HepG2 (cell line): ENCODE results near the gene MMRN1. TPM values are rescaled to one million over a fixed set of nuclear protein-coding genes. Genes with fewer than 3 reads are reported as not detected.

Source experiments
- ATAC-seq: fragments of 200-7000 bp; cut with Tn5 transposase; 3 replicates; pipeline ENCODE4 v1.9.1; 2020; ENCODE audit warnings: mild to moderate bottlenecking, moderate library complexity
- BruUV-seq: library from RNA; stranded (reverse); fragments of 400-500 nt; replicated peaks from 2 replicates; lab custom pipeline; 2021; lab: Mats Ljungman, UMichigan
- CTCF ChIA-PET: fragments of 300-600 bp; formaldehyde crosslinking; extraction: SDS; loops from one replicate; lab custom pipeline; 2021; ENCODE audit warnings: low total read pairs, inconsistent platforms, low intra/inter-chr PET ratio; lab: Yijun Ruan, JAX
- POLR2A ChIA-PET: fragments of 350-600 bp; sonication (Branson Sonifier 250); formaldehyde crosslinking; loops from one replicate; lab custom pipeline; 2020; ENCODE audit warnings: antibody characterized with exemption, inconsistent platforms; lab: Yijun Ruan, JAX
- DNase-seq: peaks from one replicate; pipeline ENCODE4 v3.0.0-alpha.2; 2015; ENCODE audit warnings: low spot score
- FAIRE-seq: peaks from 3 replicates; lab custom pipeline; 2011; peaks lifted over from hg19 to GRCh38; lab: Jason Lieb, UNC
- H2AFZ ChIP-seq: one replicate; pipeline ENCODE4 v1.6.1; 2011; ENCODE audit warnings: low read length, inconsistent platforms
- H3K27ac ChIP-seq: fragments of 300-600 bp; 3 replicates; pipeline ENCODE4 v1.8.0; 2011; ENCODE audit warnings: mixed run types, mild to moderate bottlenecking, mixed read lengths, low read length, inconsistent platforms; ENCODE audit not compliant: insufficient read depth; ENCODE audit errors: extremely low read length
- H3K27me3 ChIP-seq, 2 experiments: fragments of 200-600 bp in 1 of 2; 2 replicates in 1 of 2; 3 replicates in 1 of 2; pipeline versions ENCODE4 v1.6.0 to v1.8.0; 2011; ENCODE audit warnings: low read length in 2 of 2, mild to moderate bottlenecking in 2 of 2, moderate library complexity in 2 of 2, inconsistent platforms in 1 of 2; ENCODE audit not compliant: insufficient read depth in 2 of 2, control insufficient read depth in 1 of 2
- H3K36me3 ChIP-seq, 2 experiments: fragments of 200-600 bp in 1 of 2; replicated peaks in 1 of 2; 2 replicates in 1 of 2; 3 replicates in 1 of 2; pipeline versions ENCODE4 v1.5.1 to v1.8.0; 2011; ENCODE audit warnings: low read length in 2 of 2, inconsistent platforms in 1 of 2; ENCODE audit not compliant: insufficient read depth in 2 of 2, control insufficient read depth in 1 of 2
- H3K4me1 ChIP-seq: 2 replicates; pipeline ENCODE4 v1.5.1; 2012; ENCODE audit warnings: low read length, inconsistent platforms; ENCODE audit not compliant: insufficient read depth
- H3K4me2 ChIP-seq: 2 replicates; pipeline ENCODE4 v1.6.0; 2011; ENCODE audit warnings: low read depth, low read length, inconsistent platforms
- H3K4me3 ChIP-seq, 3 experiments: fragments of 200-600 bp in 1 of 3; sonication (generic), shearing (Covaris generic) in 1 of 3; replicated peaks in 1 of 3; 2 replicates each; pipeline ENCODE4 v1.5.1; 2011 to 2016; ENCODE audit warnings: low read length in 3 of 3, inconsistent platforms in 2 of 3, low read depth in 2 of 3, mild to moderate bottlenecking in 2 of 3, control low read depth in 1 of 3, mixed read lengths in 1 of 3; ENCODE audit not compliant: insufficient read depth in 1 of 3
- H3K79me2 ChIP-seq: one replicate; pipeline ENCODE4 v1.6.1; 2011; ENCODE audit warnings: low read length, inconsistent platforms; ENCODE audit not compliant: insufficient read depth
- H3K9ac ChIP-seq: 2 replicates; pipeline ENCODE4 v1.6.0; 2011; ENCODE audit warnings: mild to moderate bottlenecking, low read depth, low read length, inconsistent platforms; ENCODE audit not compliant: insufficient read depth
- H3K9me3 ChIP-seq: 2 replicates; pipeline ENCODE4 v1.5.1; 2012; ENCODE audit warnings: mild to moderate bottlenecking, low read length
- H4K20me1 ChIP-seq: 2 replicates; pipeline ENCODE4 v1.6.0; 2011; ENCODE audit warnings: inconsistent platforms, mild to moderate bottlenecking, low read length, moderate library complexity; ENCODE audit not compliant: insufficient read depth
- KDM3A ChIP-seq: IDR thresholded peaks from 2 replicates; pipeline ENCODE4 v1.6.1; 2018; ENCODE audit warnings: low read depth, missing compliant biosample characterization
- MIER2 ChIP-seq: IDR thresholded peaks from 2 replicates; pipeline ENCODE4 v1.6.1; 2016; ENCODE audit warnings: missing biosample characterization, missing genetic modification reagents
- NR2F2 ChIP-seq: IDR thresholded peaks from 2 replicates; pipeline ENCODE4 v1.6.1; 2012; ENCODE audit warnings: low read depth, inconsistent platforms, borderline replicate concordance
- PHB2 ChIP-seq: fragments of 450-650 bp; IDR thresholded peaks from 2 replicates; pipeline ENCODE4 v1.6.1; 2018; ENCODE audit not compliant: partially characterized antibody
- RBM22 ChIP-seq: fragments of 200-400 bp; formaldehyde crosslinking; optimal IDR thresholded peaks from 2 replicates; pipeline ENCODE3; 2017; ENCODE audit warnings: mild to moderate bottlenecking, low read length, moderate library complexity
- SIX4 ChIP-seq: sonication (generic); formaldehyde crosslinking; IDR thresholded peaks from 2 replicates; pipeline ENCODE4 v1.4.0; 2020; ENCODE audit warnings: missing genetic modification reagents
- SMYD3 ChIP-seq: sonication (generic); formaldehyde crosslinking; IDR thresholded peaks from 2 replicates; pipeline ENCODE4 v1.8.1; 2023; ENCODE audit warnings: mild to moderate bottlenecking, missing genetic modification reagents
- U2AF1 ChIP-seq: fragments of 200-400 bp; formaldehyde crosslinking; optimal IDR thresholded peaks from 2 replicates; pipeline ENCODE3; 2017; ENCODE audit warnings: mild to moderate bottlenecking, low read depth, low read length
- ZFX ChIP-seq: sonication (generic); formaldehyde crosslinking; IDR thresholded peaks from 2 replicates; pipeline ENCODE4 v1.4.0; 2020; ENCODE audit warnings: mild to moderate bottlenecking, low read depth, missing genetic modification reagents, moderate library complexity
- ZNF264 ChIP-seq: sonication (generic); formaldehyde crosslinking; IDR thresholded peaks from 2 replicates; pipeline ENCODE4 v1.4.0; 2020; ENCODE audit warnings: missing genetic modification reagents
- ZNF33B ChIP-seq: sonication (generic); formaldehyde crosslinking; IDR thresholded peaks from 2 replicates; pipeline ENCODE4 v1.5.1; 2020; ENCODE audit warnings: mild to moderate bottlenecking, missing genetic modification reagents
- ZNF780A ChIP-seq: sonication (generic); formaldehyde crosslinking; IDR thresholded peaks from 2 replicates; pipeline ENCODE4 v1.8.0; 2022; ENCODE audit warnings: mild to moderate bottlenecking, missing genetic modification reagents, moderate library complexity
- WGBS: methylation state at CpG from one replicate; pipeline ENCODE4 v1.1.6; 2017; ENCODE audit warnings: low lambda C conversion rate; 5-methylcytosine and 5-hydroxymethylcytosine counted together
- in situ Hi-C: cut with HindIII; loops from 2 replicates; pipeline ENCODE4 v1.10.0; 2017; ENCODE audit warnings: low pct_unique_long_range_greater_than_20kb; ENCODE audit not compliant: extremely low pct_ligation_motif_present
- intact Hi-C: fragments of 100-400 bp; cut with micrococcal nuclease; formaldehyde crosslinking; loops from one replicate; pipeline ENCODE4 v1.10.0; 2022; ENCODE audit not compliant: unreplicated experiment
- polyA plus RNA-seq, 8 experiments: library from polyadenylated mRNA; depleted of rRNA in 3 of 8; stranded (reverse) in 7 of 8; unstranded in 1 of 8; fragments of >200 nt; fragmentation: Illumina TruSeq in 4 of 8; extraction: Trizol in 4 of 8; gene quantifications; 2 replicates each; pipeline versions ENCODE4 v1.2.1 to v1.2.3, GENCODE V29; 2011 to 2016; ENCODE audit warnings: low read depth in 4 of 8, missing spikeins in 1 of 8, mixed read lengths in 1 of 8; ENCODE audit not compliant: insufficient read depth in 1 of 8
- total RNA-seq, 5 experiments: library from RNA; depleted of rRNA; stranded (reverse); fragments of >200 nt; fragmentation: Illumina TruSeq; extraction: Trizol; gene quantifications; 2 replicates each; pipeline ENCODE4 v1.2.3, GENCODE V29; 2016; ENCODE audit warnings: low read depth in 1 of 5
- TF ChIP-seq, protein P1 (sequence below): sonication (generic); formaldehyde crosslinking; IDR thresholded peaks from 2 replicates; pipeline ENCODE4 v1.4.0; 2020; ENCODE audit warnings: missing genetic modification reagents
- TF ChIP-seq, protein P2 (sequence below): sonication (generic); formaldehyde crosslinking; IDR thresholded peaks from 2 replicates; pipeline ENCODE4 v1.5.0; 2020; ENCODE audit warnings: missing genetic modification reagents, mild to moderate bottlenecking, borderline replicate concordance
- TF ChIP-seq, protein P3 (sequence below): sonication (generic); formaldehyde crosslinking; IDR thresholded peaks from 2 replicates; pipeline ENCODE4 v1.4.0; 2020; ENCODE audit warnings: missing genetic modification reagents
- TF ChIP-seq, protein P4 (sequence below): sonication (generic); formaldehyde crosslinking; IDR thresholded peaks from 2 replicates; pipeline ENCODE4 v1.5.0; 2020; ENCODE audit warnings: mild to moderate bottlenecking, missing genetic modification reagents, borderline replicate concordance
- TF ChIP-seq, protein P5 (sequence below): sonication (generic); formaldehyde crosslinking; IDR thresholded peaks from 2 replicates; pipeline ENCODE4 v1.8.0; 2022; ENCODE audit warnings: missing genetic modification reagents, mild to moderate bottlenecking, borderline replicate concordance

MMRN1 gene
- total and polyA plus RNA-seq, 2 of the 13 experiments (the other 11 are each of a cell fraction or from before 2014, with no cell fraction given): not detected

DNA sequence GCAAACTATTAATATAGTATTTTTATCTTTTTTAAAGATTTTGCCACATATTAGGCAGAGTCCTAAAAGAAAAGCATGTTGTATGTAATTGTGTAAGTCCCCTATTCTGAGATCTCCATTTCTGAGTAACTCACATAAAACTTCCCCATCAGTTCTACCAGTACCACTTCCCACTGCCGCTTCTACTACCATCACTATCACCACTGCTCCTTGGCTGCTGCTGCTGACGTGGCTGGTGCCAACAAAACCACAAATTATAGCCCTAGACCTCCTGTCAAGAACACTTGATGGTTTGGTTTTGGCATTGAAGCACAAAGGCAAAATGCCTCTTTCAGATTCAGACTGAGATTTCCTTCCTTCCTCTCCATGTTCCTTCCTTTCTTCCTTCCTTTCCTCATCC, 106.4 kb downstream of the MMRN1 start:
- H3K79me2 ChIP-seq: no peaks in the 10 kb centered on the region
- no peaks in the 10 kb centered on the region for H3K27me3 ChIP-seq
- no peaks in the 10 kb centered on the region for H4K20me1 ChIP-seq
- no peaks in the 10 kb centered on the region for H3K36me3 ChIP-seq
- 0% methylated on average over 2 of the region's 2 CpGs for WGBS
- no peak overlapping the region for H3K9ac ChIP-seq
- CTCF ChIA-PET: no interaction called here
- H3K9me3 ChIP-seq: no peaks in the 10 kb centered on the region
- in situ Hi-C loops: no loop called here
- ATAC-seq (no peak), FAIRE-seq (no peak), DNase-seq (no peak)
- H2AFZ ChIP-seq: no peak overlapping the region
- intact Hi-C loops: no loop called here
- H3K4me2 ChIP-seq: no peak overlapping the region
- H3K27ac ChIP-seq: no peak overlapping the region
- POLR2A ChIA-PET: no interaction called here
- TF ChIP-seq, protein P1, sequence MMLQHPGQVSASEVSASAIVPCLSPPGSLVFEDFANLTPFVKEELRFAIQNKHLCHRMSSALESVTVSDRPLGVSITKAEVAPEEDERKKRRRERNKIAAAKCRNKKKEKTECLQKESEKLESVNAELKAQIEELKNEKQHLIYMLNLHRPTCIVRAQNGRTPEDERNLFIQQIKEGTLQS: no peak
- no peak for TF ChIP-seq ZNF264 (CRISPR knock-in tag)
- TF ChIP-seq SIX4 (CRISPR knock-in tag): no peak
- TF ChIP-seq RBM22: no peak
- TF ChIP-seq PHB2: no peak
- TF ChIP-seq, protein P2, sequence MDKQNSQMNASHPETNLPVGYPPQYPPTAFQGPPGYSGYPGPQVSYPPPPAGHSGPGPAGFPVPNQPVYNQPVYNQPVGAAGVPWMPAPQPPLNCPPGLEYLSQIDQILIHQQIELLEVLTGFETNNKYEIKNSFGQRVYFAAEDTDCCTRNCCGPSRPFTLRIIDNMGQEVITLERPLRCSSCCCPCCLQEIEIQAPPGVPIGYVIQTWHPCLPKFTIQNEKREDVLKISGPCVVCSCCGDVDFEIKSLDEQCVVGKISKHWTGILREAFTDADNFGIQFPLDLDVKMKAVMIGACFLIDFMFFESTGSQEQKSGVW (CRISPR knock-in tag): no peak
- TF ChIP-seq, protein P3, sequence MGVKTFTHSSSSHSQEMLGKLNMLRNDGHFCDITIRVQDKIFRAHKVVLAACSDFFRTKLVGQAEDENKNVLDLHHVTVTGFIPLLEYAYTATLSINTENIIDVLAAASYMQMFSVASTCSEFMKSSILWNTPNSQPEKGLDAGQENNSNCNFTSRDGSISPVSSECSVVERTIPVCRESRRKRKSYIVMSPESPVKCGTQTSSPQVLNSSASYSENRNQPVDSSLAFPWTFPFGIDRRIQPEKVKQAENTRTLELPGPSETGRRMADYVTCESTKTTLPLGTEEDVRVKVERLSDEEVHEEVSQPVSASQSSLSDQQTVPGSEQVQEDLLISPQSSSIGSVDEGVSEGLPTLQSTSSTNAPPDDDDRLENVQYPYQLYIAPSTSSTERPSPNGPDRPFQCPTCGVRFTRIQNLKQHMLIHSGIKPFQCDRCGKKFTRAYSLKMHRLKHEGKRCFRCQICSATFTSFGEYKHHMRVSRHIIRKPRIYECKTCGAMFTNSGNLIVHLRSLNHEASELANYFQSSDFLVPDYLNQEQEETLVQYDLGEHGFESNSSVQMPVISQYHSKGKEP: no peak
- TF ChIP-seq KDM3A: no peak
- no peak for TF ChIP-seq NR2F2
- TF ChIP-seq ZNF780A (CRISPR knock-in tag): no peak
- TF ChIP-seq ZFX: no peak
- TF ChIP-seq, protein P4, sequence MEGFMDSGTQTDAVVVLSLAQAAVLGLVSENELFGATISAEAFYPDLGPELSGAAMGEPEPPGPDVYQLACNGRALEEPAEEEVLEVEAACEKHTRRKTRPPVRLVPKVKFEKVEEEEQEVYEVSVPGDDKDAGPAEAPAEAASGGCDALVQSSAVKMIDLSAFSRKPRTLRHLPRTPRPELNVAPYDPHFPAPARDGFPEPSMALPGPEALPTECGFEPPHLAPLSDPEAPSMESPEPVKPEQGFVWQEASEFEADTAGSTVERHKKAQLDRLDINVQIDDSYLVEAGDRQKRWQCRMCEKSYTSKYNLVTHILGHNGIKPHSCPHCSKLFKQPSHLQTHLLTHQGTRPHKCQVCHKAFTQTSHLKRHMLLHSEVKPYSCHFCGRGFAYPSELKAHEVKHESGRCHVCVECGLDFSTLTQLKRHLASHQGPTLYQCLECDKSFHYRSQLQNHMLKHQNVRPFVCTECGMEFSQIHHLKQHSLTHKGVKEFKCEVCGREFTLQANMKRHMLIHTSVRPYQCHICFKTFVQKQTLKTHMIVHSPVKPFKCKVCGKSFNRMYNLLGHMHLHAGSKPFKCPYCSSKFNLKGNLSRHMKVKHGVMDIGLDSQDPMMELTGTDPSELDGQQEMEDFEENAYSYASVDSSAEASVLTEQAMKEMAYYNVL (CRISPR knock-in tag): no peak
- no peak for TF ChIP-seq ZNF33B
- TF ChIP-seq SMYD3 (CRISPR knock-in tag): no peak
- no peak for TF ChIP-seq U2AF1
- TF ChIP-seq MIER2 (CRISPR knock-in tag): no peak
- TF ChIP-seq, protein P5, sequence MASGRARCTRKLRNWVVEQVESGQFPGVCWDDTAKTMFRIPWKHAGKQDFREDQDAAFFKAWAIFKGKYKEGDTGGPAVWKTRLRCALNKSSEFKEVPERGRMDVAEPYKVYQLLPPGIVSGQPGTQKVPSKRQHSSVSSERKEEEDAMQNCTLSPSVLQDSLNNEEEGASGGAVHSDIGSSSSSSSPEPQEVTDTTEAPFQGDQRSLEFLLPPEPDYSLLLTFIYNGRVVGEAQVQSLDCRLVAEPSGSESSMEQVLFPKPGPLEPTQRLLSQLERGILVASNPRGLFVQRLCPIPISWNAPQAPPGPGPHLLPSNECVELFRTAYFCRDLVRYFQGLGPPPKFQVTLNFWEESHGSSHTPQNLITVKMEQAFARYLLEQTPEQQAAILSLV: no peak
- TF ChIP-seq, all 625 proteins: peak for 0
- Histone ChIP-seq H3K4me1 (peaks cover 4% of the 10 kb centered on the region), H3K4me3 (no peak overlapping the region)
- no TSS peak for BruUV-seq
